ENCODE data around the gene DSG3.

DNA sequence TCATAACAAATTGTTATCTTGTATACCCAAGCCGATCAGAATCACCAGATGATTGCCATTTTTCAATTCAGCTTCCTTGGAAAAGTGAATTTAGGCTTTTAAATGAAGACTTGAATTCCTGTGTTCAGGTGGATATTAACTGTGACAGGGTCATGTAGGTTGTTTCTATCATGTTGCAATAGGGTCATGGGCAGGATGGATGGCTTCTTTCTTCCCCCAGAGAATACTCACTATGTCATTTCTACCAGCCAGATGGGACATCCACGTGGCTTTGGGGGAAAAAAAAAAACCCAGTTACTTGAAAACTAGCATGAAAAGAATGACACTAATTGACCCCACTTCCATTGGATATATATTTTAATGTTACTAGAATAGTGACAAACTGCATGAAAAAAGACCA, 35.9 kb downstream of the DSG3 start:
- no peak for TF ChIP-seq POLR2A (IDR thresholded peaks at IDR 0.05)
- TF ChIP-seq, protein P1, sequence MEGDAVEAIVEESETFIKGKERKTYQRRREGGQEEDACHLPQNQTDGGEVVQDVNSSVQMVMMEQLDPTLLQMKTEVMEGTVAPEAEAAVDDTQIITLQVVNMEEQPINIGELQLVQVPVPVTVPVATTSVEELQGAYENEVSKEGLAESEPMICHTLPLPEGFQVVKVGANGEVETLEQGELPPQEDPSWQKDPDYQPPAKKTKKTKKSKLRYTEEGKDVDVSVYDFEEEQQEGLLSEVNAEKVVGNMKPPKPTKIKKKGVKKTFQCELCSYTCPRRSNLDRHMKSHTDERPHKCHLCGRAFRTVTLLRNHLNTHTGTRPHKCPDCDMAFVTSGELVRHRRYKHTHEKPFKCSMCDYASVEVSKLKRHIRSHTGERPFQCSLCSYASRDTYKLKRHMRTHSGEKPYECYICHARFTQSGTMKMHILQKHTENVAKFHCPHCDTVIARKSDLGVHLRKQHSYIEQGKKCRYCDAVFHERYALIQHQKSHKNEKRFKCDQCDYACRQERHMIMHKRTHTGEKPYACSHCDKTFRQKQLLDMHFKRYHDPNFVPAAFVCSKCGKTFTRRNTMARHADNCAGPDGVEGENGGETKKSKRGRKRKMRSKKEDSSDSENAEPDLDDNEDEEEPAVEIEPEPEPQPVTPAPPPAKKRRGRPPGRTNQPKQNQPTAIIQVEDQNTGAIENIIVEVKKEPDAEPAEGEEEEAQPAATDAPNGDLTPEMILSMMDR (IDR thresholded peaks at IDR 0.05), result no peak
- no peak for TF ChIP-seq POLR2AphosphoS5 (IDR thresholded peaks at IDR 0.05)

Measured in gastroesophageal sphincter (tissue), 3 donors.